ENCODE measurements around the gene SLC43A1. TPM values are rescaled to one million over a fixed set of nuclear protein-coding genes. Genes with fewer than 3 reads are reported as not detected.

The SLC43A1 gene
- total RNA-seq, 1 experiment from 2014 or later: 238 TPM

DNA sequence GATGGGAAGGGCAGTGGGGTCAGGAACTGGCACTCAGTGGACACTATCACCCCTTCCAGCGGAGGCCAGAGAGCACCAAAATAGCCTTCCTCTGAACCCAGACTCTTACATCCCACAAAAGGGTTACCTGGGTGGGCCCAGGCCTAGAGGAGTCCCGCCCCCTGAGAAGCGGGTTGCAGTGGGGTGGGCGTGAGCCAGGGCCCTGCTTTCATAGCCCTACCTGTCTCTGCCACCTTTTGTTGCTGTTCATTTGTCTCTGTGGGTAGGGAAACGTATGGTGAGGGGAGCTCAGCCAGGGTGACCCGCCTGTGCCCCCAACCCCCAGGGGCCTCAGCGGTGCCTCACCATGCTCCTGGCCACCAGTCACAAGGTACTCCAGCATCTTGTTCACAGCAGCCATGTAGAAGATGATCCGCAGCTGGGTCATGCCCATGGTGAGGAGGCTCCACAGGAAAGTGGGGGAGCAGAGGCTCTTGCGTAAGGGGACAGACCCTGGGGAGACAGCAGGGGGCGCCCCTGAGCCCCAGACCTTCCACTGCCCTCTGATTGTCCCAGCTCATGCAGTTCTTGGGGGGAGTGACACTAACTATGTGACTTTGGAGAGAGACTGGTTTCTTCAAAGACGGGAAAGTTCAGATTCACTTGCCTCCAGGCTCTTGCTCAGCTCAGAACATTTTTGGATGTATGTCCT lies 24.0 kb downstream of the SLC43A1 start:
- Histone ChIP-seq H4K20me1 (ENCODE audit: insufficient read depth, low read depth, low read length) (no peaks in the 10 kb centered on the region; the same call in 1 of the 2 replicates), H3K27ac (ENCODE audit: low read length) (no peak overlapping the region), H3K9ac (ENCODE audit: low read length) (no peak overlapping the region)

DNA sequence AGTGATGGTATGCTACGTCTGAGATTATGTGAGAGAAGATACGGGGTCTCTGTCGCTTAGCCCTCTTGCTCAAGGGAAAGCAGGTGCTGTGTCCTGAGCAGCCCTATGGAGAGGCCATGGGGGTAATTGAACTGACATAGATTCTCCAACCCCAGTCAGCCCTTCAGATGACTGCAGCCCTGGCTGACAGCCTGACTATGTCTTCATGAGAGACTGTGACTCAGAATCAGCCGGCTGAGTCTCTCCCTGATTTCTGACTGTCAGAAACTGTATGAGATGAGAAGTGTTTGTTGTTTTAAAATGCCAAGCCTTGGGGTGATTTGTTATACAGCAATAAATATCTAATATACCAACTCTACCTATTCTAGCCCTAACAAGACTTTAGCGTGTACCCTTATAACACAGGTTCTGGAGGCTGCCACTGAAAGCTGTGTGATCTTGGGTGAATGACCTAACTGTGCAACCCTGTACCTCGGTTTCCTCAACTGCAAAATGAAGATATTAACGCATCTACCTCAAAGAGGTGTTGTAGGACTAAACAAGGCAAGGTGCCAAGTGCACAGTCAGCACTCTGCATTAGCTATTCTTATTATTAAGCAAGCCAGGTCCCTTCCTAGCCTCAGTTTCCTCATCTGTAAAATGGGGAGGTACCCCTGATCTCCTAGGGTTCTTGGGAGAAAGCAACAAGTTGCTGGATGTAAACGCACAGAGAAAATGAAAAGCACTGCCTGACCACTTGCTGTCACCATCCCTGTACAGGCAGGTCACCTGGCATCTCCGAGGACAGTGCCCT lies 24.9 kb downstream of the SLC43A1 start:
- Histone ChIP-seq H3K9me3 (ENCODE audit: low read length) (no peaks in the 10 kb centered on the region), H3K79me2 (ENCODE audit: low read length) (no peaks in the 10 kb centered on the region), H3K9ac (ENCODE audit: low read length) (no peak overlapping the region)

More for the DNA sequence above, 24.0 kb downstream of the SLC43A1 start:
- no peaks in the 10 kb centered on the region for H3K27me3 ChIP-seq (ENCODE audit: low read length)
- H3K36me3 ChIP-seq (ENCODE audit: insufficient read depth, low read length): peaks cover 43% of the 10 kb centered on the region
- H3K4me1 ChIP-seq (ENCODE audit: low read length): no peaks in the 10 kb centered on the region; the same call in 1 of the 2 replicates
- no peak overlapping the region for H2AFZ ChIP-seq (ENCODE audit: low read length)
- peak; percentile 81 for DNase-seq
- H3K4me2 ChIP-seq (ENCODE audit: low read depth, low read length, poor library complexity, severe bottlenecking): no peak overlapping the region
- no peaks in the 10 kb centered on the region for H3K9me2 ChIP-seq (replicated peaks; ENCODE audit: insufficient read depth, low read length)
- H3K79me2 ChIP-seq (ENCODE audit: low read length): no peaks in the 10 kb centered on the region
- H3K9me3 ChIP-seq (ENCODE audit: low read length): no peaks in the 10 kb centered on the region
- no peak overlapping the region for H3K4me3 ChIP-seq (ENCODE audit: low read length)

DNA sequence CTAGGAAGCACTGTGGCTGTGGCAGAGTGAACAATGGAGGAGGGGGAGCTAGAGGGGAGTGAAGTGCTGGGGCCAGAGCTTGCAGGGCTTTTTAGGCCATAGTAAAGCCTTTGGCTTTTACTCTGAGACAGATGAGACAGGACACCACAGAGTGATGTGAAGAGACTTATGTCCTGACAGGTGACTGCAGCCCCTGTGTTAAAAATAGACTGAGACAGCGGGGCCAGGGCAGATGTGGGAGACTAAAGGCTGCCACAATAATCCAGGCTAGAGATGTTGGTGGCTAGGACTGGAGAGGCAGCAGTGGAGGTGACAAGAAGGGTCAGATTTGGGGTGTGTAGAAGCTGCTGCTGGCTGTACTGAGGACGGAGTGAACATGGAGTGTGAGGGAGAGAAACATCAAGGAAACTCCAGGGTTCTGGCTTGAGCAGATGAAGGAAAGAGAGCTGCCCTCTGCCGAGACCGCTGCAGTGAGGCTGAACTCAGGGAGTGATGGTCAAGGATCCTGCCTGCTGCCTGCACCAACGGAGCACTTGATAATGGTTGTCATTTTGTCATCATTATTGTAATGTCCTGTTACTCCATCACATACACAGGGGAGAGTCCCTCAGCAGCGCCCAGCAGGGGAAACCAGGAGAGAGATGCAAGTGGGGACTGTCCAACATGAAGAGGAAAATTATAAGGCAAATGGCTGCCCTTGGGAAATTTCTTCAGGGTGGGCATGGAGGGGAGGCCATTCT lies 27.4 kb downstream of the SLC43A1 start:
- no peak overlapping the region for H3K27ac ChIP-seq (ENCODE audit: low read length)

More for the DNA sequence above, 24.9 kb downstream of the SLC43A1 start:
- Histone ChIP-seq H3K4me1 (ENCODE audit: low read length) (peaks cover 5% of the 10 kb centered on the region), H4K20me1 (ENCODE audit: insufficient read depth, low read depth, low read length) (no peaks in the 10 kb centered on the region; the same call in 1 of the 2 replicates), H3K9me2 (replicated peaks; ENCODE audit: insufficient read depth, low read length) (no peaks in the 10 kb centered on the region), H3K27ac (ENCODE audit: low read length) (no peak overlapping the region), H2AFZ (ENCODE audit: low read length) (no peak overlapping the region), H3K4me2 (ENCODE audit: low read depth, low read length, poor library complexity, severe bottlenecking) (no peak overlapping the region), H3K36me3 (ENCODE audit: insufficient read depth, low read length) (peaks cover 41% of the 10 kb centered on the region), H3K4me3 (ENCODE audit: low read length) (no peak overlapping the region), H3K27me3 (ENCODE audit: low read length) (no peaks in the 10 kb centered on the region)
- DNase-seq: no peak

DNA sequence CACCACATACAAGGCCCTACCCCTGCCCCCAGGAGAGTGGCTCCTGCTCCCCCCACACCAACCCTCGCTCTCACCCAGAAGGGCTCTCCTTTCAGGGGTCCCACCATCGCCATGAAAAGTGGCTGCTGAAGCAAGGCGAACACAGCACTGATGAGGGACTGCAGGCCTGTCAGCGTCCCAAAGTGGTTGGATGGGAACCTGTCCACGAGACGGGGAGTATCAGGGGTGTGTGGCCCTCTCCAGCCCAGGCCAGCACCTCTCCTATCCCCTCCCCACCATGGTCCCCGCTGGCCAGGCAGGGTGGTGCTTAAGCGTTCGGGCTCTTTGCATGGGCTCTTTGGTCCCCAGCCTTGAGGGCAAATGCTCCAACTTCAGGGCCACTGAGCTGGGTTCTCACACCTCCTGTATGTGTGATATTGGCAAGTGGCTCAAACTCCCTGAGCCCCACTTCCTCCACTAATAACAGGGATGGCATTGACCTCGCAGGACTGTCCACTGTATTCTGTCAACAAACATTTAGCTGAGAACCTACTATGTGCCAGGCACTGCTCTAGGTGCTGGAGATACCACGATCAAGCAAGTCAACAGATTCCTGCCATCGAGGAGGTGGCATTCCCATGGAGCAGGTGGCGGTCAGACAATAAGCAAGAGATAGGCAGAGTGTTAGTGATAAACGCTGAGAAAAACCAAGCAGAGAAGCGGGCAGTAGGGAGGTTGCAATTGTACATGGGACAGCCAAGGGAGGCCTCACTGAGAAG lies 28.3 kb downstream of the SLC43A1 start:
- H3K4me2 ChIP-seq (ENCODE audit: low read depth, low read length, poor library complexity, severe bottlenecking): no peak overlapping the region
- DNase-seq: no peak
- H3K27ac ChIP-seq (ENCODE audit: low read length): no peak overlapping the region
- H3K9me2 ChIP-seq (replicated peaks; ENCODE audit: insufficient read depth, low read length): no peaks in the 10 kb centered on the region
- peaks cover 24% of the 10 kb centered on the region for H3K4me1 ChIP-seq (ENCODE audit: low read length)
- H3K4me3 ChIP-seq (ENCODE audit: low read length): no peak overlapping the region
- peaks cover 1% of the 10 kb centered on the region; the same call in 1 of the 2 replicates for H4K20me1 ChIP-seq (ENCODE audit: insufficient read depth, low read depth, low read length)
- H3K9ac ChIP-seq (ENCODE audit: low read length): no peak overlapping the region
- no peaks in the 10 kb centered on the region for H3K27me3 ChIP-seq (ENCODE audit: low read length)
- H3K9me3 ChIP-seq (ENCODE audit: low read length): no peaks in the 10 kb centered on the region
- H3K79me2 ChIP-seq (ENCODE audit: low read length): no peaks in the 10 kb centered on the region
- no peak overlapping the region for H2AFZ ChIP-seq (ENCODE audit: low read length)
- peaks cover 66% of the 10 kb centered on the region for H3K36me3 ChIP-seq (ENCODE audit: insufficient read depth, low read length)

More for the DNA sequence above, 27.4 kb downstream of the SLC43A1 start:
- Histone ChIP-seq H2AFZ (ENCODE audit: low read length) (no peak overlapping the region), H3K9me3 (ENCODE audit: low read length) (no peaks in the 10 kb centered on the region), H3K4me2 (ENCODE audit: low read depth, low read length, poor library complexity, severe bottlenecking) (no peak overlapping the region), H3K4me3 (ENCODE audit: low read length) (no peak overlapping the region), H3K9ac (ENCODE audit: low read length) (no peak overlapping the region), H3K4me1 (ENCODE audit: low read length) (peaks cover 24% of the 10 kb centered on the region), H4K20me1 (ENCODE audit: insufficient read depth, low read depth, low read length) (no peaks in the 10 kb centered on the region; the same call in 1 of the 2 replicates), H3K27me3 (ENCODE audit: low read length) (no peaks in the 10 kb centered on the region), H3K36me3 (ENCODE audit: insufficient read depth, low read length) (peaks cover 66% of the 10 kb centered on the region), H3K9me2 (replicated peaks; ENCODE audit: insufficient read depth, low read length) (no peaks in the 10 kb centered on the region), H3K79me2 (ENCODE audit: low read length) (no peaks in the 10 kb centered on the region)
- no peak for DNase-seq

DNA sequence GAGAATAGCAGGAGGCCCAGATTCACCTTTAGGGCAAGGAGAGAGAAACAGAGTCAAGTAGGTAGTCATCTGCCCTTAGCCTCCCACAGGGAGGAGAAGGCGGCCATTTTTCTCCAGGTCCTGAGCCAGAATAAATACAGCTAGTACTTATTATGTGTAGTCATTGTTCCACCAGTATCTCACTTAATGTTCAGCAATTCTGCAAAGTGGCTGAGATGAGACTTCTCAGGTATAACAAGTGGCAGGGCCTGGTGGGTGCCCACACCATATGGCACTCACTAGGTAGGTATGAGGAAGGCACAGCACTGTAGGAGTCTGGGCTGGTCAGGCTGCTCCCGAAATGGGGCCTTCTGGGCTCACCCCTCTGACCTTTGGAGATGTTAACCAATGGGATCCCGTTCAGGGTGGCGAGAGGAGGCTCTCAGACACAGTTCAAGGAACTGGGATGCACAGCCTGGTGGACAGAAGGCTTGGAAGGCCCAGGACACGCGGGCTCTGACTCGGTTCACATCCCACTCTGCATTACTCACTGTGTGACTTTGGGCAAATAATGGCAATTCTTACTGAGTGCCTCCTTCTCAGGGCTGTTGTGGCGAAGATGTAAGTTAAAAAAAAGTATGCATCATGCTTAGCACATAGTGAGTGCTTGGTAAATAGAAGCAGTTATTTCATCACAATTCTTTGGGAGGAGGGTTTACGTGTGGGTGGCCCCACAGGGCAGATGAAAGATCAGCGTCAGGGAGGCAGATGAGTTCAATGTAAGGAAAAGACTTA lies 30.1 kb downstream of the SLC43A1 start:
- no peak overlapping the region for H3K4me2 ChIP-seq (ENCODE audit: low read depth, low read length, poor library complexity, severe bottlenecking)
- H3K9me3 ChIP-seq (ENCODE audit: low read length): no peaks in the 10 kb centered on the region
- H3K9me2 ChIP-seq (replicated peaks; ENCODE audit: insufficient read depth, low read length): no peaks in the 10 kb centered on the region
- H3K4me1 ChIP-seq (ENCODE audit: low read length): peaks cover 24% of the 10 kb centered on the region
- no peaks in the 10 kb centered on the region for H3K79me2 ChIP-seq (ENCODE audit: low read length)
- no peak overlapping the region for H2AFZ ChIP-seq (ENCODE audit: low read length)
- H3K4me3 ChIP-seq (ENCODE audit: low read length): no peak overlapping the region
- H3K27me3 ChIP-seq (ENCODE audit: low read length): no peaks in the 10 kb centered on the region
- H4K20me1 ChIP-seq (ENCODE audit: insufficient read depth, low read depth, low read length): peaks cover 6% of the 10 kb centered on the region; the same call in 1 of the 2 replicates
- DNase-seq: no peak
- no peak overlapping the region for H3K27ac ChIP-seq (ENCODE audit: low read length)
- peaks cover 51% of the 10 kb centered on the region for H3K36me3 ChIP-seq (ENCODE audit: insufficient read depth, low read length)
- no peak overlapping the region for H3K9ac ChIP-seq (ENCODE audit: low read length)

DNA sequence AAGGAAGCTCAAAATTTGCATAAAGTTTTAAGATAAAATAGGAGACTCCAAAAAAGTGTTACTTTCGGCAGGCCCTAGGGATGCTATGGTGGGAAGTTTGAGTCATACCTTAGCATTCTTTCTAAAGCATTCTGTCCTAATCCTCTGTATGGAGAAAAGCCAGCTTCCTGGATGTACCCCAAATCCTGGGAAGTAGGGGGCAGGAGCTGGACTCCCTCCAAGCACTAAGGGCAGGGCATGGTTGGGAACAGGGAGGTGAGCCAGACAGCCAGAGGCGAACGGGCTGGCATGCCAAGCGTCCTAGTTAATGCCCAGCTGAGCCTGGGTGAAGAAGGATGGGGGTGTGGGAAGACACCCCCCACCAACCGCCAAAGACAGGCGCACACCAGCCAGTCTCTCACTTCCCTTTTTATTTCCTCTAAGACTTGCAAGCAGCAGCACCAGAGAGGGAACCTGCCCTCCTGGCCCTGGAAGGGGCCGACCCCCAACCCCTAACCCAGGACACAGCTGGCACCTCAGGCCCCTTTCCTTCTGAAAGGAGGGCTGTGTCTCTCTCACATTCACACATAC lies 31.3 kb downstream of the SLC43A1 start:
- no peaks in the 10 kb centered on the region for H3K9me3 ChIP-seq (ENCODE audit: low read length)
- H4K20me1 ChIP-seq (ENCODE audit: insufficient read depth, low read depth, low read length): peaks cover 11% of the 10 kb centered on the region; the same call in 1 of the 2 replicates
- H3K4me1 ChIP-seq (ENCODE audit: low read length): peaks cover 32% of the 10 kb centered on the region
- H3K9ac ChIP-seq (ENCODE audit: low read length): peak overlapping the region; percentile 32; the same call in 1 of the 2 replicates
- DNase-seq: peak; percentile 66
- H3K27ac ChIP-seq (ENCODE audit: low read length): no peak overlapping the region
- H3K9me2 ChIP-seq (replicated peaks; ENCODE audit: insufficient read depth, low read length): no peaks in the 10 kb centered on the region
- no peak overlapping the region for H3K4me3 ChIP-seq (ENCODE audit: low read length)
- peaks cover 43% of the 10 kb centered on the region for H3K36me3 ChIP-seq (ENCODE audit: insufficient read depth, low read length)
- no peaks in the 10 kb centered on the region for H3K79me2 ChIP-seq (ENCODE audit: low read length)
- no peaks in the 10 kb centered on the region for H3K27me3 ChIP-seq (ENCODE audit: low read length)
- H2AFZ ChIP-seq (ENCODE audit: low read length): no peak overlapping the region
- peak overlapping the region; percentile 17 for H3K4me2 ChIP-seq (ENCODE audit: low read depth, low read length, poor library complexity, severe bottlenecking)

DNA sequence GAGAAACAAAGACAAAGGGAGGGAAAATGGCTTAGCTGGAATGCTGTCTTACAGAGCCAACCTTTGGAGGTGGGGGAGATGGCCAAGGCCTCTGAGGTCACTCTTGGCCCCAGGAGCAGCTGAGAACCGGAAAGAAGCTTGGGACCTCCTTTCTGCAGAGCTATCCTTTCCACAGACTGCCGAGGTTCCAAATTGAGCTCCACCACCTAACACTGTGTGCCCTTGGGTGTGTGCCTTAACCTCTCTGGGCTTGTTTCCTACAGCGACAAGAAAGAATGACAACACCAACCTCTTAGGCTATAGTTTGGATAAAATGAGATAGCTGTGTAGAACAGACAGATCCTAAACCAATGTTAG lies 32.0 kb downstream of the SLC43A1 start:
- peaks cover 12% of the 10 kb centered on the region; the same call in 1 of the 2 replicates for H4K20me1 ChIP-seq (ENCODE audit: insufficient read depth, low read depth, low read length)
- H3K27ac ChIP-seq (ENCODE audit: low read length): no peak overlapping the region
- H3K4me3 ChIP-seq (ENCODE audit: low read length): no peak overlapping the region
- H3K36me3 ChIP-seq (ENCODE audit: insufficient read depth, low read length): peaks cover 38% of the 10 kb centered on the region
- H3K9me2 ChIP-seq (replicated peaks; ENCODE audit: insufficient read depth, low read length): no peaks in the 10 kb centered on the region
- no peak overlapping the region for H2AFZ ChIP-seq (ENCODE audit: low read length)
- no peaks in the 10 kb centered on the region for H3K79me2 ChIP-seq (ENCODE audit: low read length)
- H3K9ac ChIP-seq (ENCODE audit: low read length): no peak overlapping the region
- no peak for DNase-seq
- H3K4me1 ChIP-seq (ENCODE audit: low read length): peaks cover 32% of the 10 kb centered on the region
- H3K9me3 ChIP-seq (ENCODE audit: low read length): no peaks in the 10 kb centered on the region
- no peak overlapping the region for H3K4me2 ChIP-seq (ENCODE audit: low read depth, low read length, poor library complexity, severe bottlenecking)
- H3K27me3 ChIP-seq (ENCODE audit: low read length): no peaks in the 10 kb centered on the region

Data from Karpas-422 (cell line).